Immature natural killer cell (primary cell): Measurements from ENCODE around the gene PLEKHO2. TPM values are rescaled to one million over a fixed set of nuclear protein-coding genes. Genes with fewer than 3 reads are reported as not detected.

Experiments used
- DNase-seq, 3 donors: peaks; one replicate each; pipeline ENCODE4 v3.0.0; 2022; ENCODE audit warnings: mixed read lengths in 1 of 3
- H3K27ac Mint-ChIP-seq, 6 donors: one replicate each; pipeline ENCODE4 v1.8.0; 2020; ENCODE audit warnings: mixed read lengths in 6 of 6, mild to moderate bottlenecking in 5 of 6, inconsistent platforms in 4 of 6, moderate library complexity in 3 of 6
- H3K27me3 Mint-ChIP-seq, 3 donors: one replicate each; pipeline ENCODE4 v1.8.0; 2020 to 2021; ENCODE audit warnings: low read depth in 3 of 3, mild to moderate bottlenecking in 3 of 3, mixed read lengths in 3 of 3, moderate library complexity in 3 of 3, inconsistent platforms in 1 of 3
- H3K36me3 Mint-ChIP-seq, 3 donors: one replicate each; pipeline ENCODE4 v1.8.0; 2020; ENCODE audit warnings: mixed read lengths in 3 of 3, inconsistent platforms in 2 of 3, mild to moderate bottlenecking in 2 of 3
- H3K4me1 Mint-ChIP-seq, 2 donors: one replicate each; pipeline ENCODE4 v1.8.0; 2020; ENCODE audit warnings: inconsistent platforms in 2 of 2, mild to moderate bottlenecking in 2 of 2, mixed read lengths in 2 of 2, moderate library complexity in 1 of 2
- H3K4me3 Mint-ChIP-seq, 5 donors: one replicate each; pipeline ENCODE4 v1.8.0; 2020; ENCODE audit warnings: mild to moderate bottlenecking in 5 of 5, mixed read lengths in 5 of 5, inconsistent platforms in 3 of 5, moderate library complexity in 3 of 5
- H3K9me3 Mint-ChIP-seq, 6 donors: one replicate each; pipeline ENCODE4 v1.8.0; 2020; ENCODE audit warnings: mild to moderate bottlenecking in 6 of 6, mixed read lengths in 6 of 6, inconsistent platforms in 4 of 6, moderate library complexity in 3 of 6
- polyA plus RNA-seq, 3 donors: library from polyadenylated mRNA; unstranded; fragments of 300-500 nt; fragmentation: Illumina TruSeq; gene quantifications; one replicate each; pipeline ENCODE4 v1.2.3, GENCODE V29; 2021

PLEKHO2 gene
- polyA plus RNA-seq, 3 donors from 2014 or later = 37.1 to 104 (median 49.3) TPM

DNA sequence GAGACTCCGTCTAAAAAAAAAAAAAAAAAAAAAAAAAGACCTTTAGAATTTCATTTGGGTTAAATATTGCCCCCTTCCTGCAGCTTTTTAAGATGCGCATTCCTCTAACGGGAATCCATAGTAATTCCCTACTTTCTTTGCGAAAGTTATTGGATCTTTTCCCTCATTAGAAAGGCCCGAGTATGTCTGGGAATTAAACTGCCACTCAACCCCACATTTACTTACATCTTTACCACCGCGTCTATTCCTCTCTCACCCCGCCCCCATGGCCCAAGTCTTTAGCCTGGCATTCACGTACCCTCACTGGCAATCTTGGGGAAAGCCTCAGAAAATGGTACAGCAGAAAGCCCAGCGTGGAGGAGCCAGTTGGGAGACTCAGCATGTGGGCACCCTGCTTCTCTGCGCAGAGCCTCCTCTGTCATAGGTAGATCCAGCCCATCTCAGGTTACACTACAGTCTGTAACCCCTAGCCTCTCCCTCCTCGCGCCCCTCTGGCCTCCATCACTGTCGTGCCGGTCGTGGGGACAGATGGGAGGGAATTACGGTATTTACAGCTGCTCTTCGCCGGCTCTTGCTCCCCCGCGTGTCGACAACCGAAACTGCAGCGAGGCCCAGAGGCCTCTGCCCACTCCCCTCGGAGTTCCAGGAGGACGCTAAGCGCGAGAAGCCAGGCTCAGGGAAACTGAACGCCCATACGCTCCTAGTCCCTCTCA, 63.6 kb downstream of the PLEKHO2 start:
- Mint-ChIP-seq H3K27me3 (peaks cover 2 to 11% (median 8%) of the 10 kb centered on the region in 3 donors), H3K4me3 (peak overlapping the region; percentile 67 to 83 (median 78)), H3K4me1 (peaks cover 40 to 47% of the 10 kb centered on the region in 2 donors), H3K9me3 (peaks cover 0 to 3% (median 0%) of the 10 kb centered on the region in 6 donors), H3K27ac (peak overlapping the region; percentile 14 to 81 (median 50)), H3K36me3 (peaks cover 0 to 9% (median 0%) of the 10 kb centered on the region in 3 donors)
- DNase-seq = peak; percentile 72 to 78 (median 77)

- Mint-ChIP-seq H3K4me1 (peaks cover 38 to 45% of the 10 kb centered on the region in 2 donors), H3K9me3 (peaks cover 0 to 2% (median 0%) of the 10 kb centered on the region in 6 donors), H3K4me3 (peak overlapping the region in 1 of 5 donors; percentile 82), H3K36me3 (peaks cover 0 to 8% (median 0%) of the 10 kb centered on the region in 3 donors), H3K27ac (peak overlapping the region in 1 of 6 donors; percentile 37), H3K27me3 (peaks cover 4 to 11% (median 7%) of the 10 kb centered on the region in 3 donors)
- DNase-seq = no peak
These were observed 64.2 kb downstream of the PLEKHO2 start for GRCh38 chr15:64905941-64906340.

GRCh38 chr15:64906402-64906801, 64.7 kb downstream of the PLEKHO2 start:
- no peak overlapping the region for H3K27ac Mint-ChIP-seq
- no peaks in the 10 kb centered on the region for H3K9me3 Mint-ChIP-seq
- no peak overlapping the region for H3K4me3 Mint-ChIP-seq
- H3K27me3 Mint-ChIP-seq = peaks cover 4 to 11% (median 5%) of the 10 kb centered on the region in 3 donors
- DNase-seq = no peak
- H3K36me3 Mint-ChIP-seq = peaks cover 0 to 5% (median 0%) of the 10 kb centered on the region in 3 donors
- peaks cover 40 to 48% of the 10 kb centered on the region in 2 donors for H3K4me1 Mint-ChIP-seq

DNA sequence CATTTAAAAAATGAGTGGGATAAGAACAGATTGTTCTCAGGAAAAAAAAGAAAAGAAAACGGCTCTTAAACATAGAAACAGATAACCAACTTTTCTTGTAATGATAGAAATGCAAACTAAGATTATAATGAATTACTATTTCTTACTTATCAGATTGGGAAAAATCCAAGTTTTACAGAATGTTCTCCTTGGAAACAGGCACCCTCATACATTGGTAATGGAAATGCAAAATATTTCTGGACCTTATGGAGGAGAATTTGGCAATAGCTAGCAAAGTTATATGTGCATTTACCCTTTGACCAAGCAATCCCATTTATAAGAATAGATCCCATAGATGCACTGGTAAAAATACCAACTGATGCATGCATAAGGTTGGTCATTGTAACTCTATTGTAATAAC, 66.3 kb downstream of the PLEKHO2 start:
- no peak for DNase-seq
- Mint-ChIP-seq H3K4me1 (peaks cover 34% of the 10 kb centered on the region in 2 donors), H3K36me3 (peaks cover 0 to 5% (median 0%) of the 10 kb centered on the region in 3 donors), H3K27me3 (peaks cover 2 to 11% (median 4%) of the 10 kb centered on the region in 3 donors), H3K27ac (no peak overlapping the region), H3K9me3 (no peaks in the 10 kb centered on the region), H3K4me3 (no peak overlapping the region)

DNA sequence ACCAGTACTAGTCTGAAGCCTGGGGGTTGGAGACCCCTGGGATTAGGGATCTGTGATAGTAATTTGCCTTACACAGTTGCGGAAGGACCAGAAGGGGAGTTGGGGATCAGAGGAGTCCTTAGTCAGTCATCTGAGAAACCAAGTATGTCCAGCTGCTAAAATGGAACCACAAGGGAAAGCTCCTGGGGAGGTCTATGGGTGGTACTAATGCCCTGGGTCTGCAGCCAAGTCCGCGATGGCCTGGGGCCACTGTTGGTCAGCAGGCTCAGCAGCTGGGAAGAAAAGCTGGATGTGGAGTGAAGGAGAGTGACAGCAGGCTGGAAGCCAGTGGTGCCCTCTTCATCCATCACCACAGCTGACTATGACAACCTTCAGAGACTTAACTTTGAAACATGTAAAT, 67.8 kb downstream of the PLEKHO2 start:
- H3K4me1 Mint-ChIP-seq = peaks cover 20 to 21% of the 10 kb centered on the region in 2 donors
- no peaks in the 10 kb centered on the region for H3K9me3 Mint-ChIP-seq
- H3K27ac Mint-ChIP-seq = no peak overlapping the region
- no peak overlapping the region for H3K4me3 Mint-ChIP-seq
- H3K27me3 Mint-ChIP-seq = peaks cover 2 to 11% (median 2%) of the 10 kb centered on the region in 3 donors
- no peak for DNase-seq
- H3K36me3 Mint-ChIP-seq = peaks cover 0 to 5% (median under 1%) of the 10 kb centered on the region in 3 donors

GRCh38 chr15:64911311-64912186, 69.8 kb downstream of the PLEKHO2 start, which contains the start of gene ANKDD1A:
TSS of gene ANKDD1A (plus strand) at chr15:64911902. CDS start at chr15:64911931, 29 bp downstream.
- H3K36me3 Mint-ChIP-seq = peaks cover 0 to 3% (median 0%) of the 10 kb centered on the region in 3 donors
- H3K4me1 Mint-ChIP-seq = peaks cover 8 to 12% of the 10 kb centered on the region in 2 donors
- peaks cover 2 to 5% (median 2%) of the 10 kb centered on the region in 3 donors for H3K27me3 Mint-ChIP-seq
- DNase-seq = peak; percentile 34 to 43 (median 43)
- peak within 1 kb of the TSS in 1 of 6 donors; percentile 45 for H3K27ac Mint-ChIP-seq
- H3K4me3 Mint-ChIP-seq = peak within 1 kb of the TSS; percentile 62 to 77 (median 72)
- H3K9me3 Mint-ChIP-seq = no peaks in the 10 kb centered on the region

DNA sequence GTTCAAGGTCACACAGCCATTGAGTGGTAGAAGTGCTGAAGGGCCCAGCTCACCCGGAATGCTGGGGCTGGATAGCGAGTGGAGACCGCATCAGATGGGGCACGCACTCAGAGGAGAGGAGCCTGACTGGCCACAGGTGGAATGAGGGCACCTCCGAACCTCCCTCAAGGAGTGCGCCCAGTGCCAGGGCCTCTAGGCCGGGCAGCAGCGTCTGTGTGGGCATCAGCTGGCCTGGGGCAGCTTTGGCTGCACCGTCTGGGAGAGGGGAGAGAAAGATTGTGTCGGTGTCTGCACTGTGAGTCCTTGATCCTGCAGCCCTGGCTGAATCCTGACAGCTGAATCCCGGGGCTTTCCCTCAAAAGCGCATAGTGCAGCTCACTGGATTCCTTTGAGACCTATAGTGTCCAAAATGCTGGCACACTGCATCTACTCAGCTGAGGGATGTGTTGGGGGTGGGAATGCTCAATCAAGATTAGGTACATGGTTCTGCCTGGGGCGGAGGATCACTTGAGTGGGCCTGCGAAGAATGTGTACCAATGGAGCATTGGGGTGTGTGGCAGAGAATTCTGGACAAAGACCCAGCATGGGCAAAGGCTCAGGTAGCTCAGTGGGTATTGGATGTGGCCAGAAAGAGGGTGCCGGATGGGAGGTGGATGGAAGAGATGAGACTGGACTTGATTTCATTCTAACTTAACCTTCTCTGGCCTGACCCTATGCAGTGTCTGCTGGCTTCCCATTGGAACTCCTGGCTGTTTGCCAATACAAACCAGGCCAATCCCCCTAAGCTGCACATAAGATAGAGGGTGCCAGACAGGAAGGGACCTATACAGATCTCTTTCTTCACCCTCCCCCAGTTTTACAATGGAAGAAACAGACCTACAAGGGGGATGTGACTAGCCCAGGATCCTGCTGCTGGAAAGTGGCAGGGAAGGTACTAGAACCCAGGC, 70.9 kb downstream of the PLEKHO2 start:
- Mint-ChIP-seq H3K27ac (no peak overlapping the region), H3K4me1 (peaks cover 8 to 12% of the 10 kb centered on the region in 2 donors), H3K4me3 (peak overlapping the region; percentile 33 to 64 (median 55)), H3K27me3 (peaks cover 2 to 5% (median 2%) of the 10 kb centered on the region in 3 donors), H3K36me3 (peaks cover 0 to 3% (median 0%) of the 10 kb centered on the region in 3 donors), H3K9me3 (no peaks in the 10 kb centered on the region)
- no peak for DNase-seq

DNA sequence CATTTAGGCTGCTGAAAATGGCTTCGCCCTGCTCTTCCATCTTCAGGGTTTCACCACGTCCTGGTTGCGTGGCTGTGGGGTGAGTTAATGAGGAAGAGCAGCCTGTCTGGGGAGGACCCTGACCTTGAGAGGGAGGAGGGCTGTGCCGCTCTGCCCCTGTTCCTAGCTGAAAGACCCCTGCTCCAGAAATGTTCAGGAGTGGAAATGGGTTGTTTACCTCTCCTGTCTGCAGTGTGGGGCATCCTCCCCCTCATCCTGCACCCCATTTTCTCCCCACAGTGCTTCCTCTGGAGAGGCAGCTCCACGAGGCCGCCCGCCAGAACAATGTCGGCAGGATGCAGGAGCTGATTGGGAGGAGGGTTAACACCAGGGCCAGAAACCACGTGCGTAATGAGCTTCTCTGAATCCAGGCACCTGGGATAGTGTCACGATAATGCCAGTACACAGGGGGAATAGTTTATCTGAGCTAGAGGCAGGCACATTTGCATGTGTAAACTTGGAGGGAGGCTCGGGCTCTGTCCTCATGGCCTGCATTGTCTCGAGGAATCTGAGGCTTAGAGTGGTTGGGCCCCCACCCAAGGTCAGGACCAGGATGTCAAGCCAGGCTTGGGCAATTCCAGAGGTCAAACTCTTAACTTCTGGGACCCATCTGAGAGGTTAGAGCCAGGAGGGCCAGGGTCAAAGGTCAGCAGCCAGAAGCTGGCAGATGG, 74.0 kb downstream of the PLEKHO2 start:
- Mint-ChIP-seq H3K4me3 (no peak overlapping the region), H3K27me3 (peaks cover 0 to 7% (median 2%) of the 10 kb centered on the region in 3 donors), H3K9me3 (no peaks in the 10 kb centered on the region), H3K4me1 (peaks cover 8 to 12% of the 10 kb centered on the region in 2 donors), H3K27ac (peak overlapping the region in 1 of 6 donors; percentile 49), H3K36me3 (peaks cover 0 to 3% (median 0%) of the 10 kb centered on the region in 3 donors)
- DNase-seq = no peak

DNA sequence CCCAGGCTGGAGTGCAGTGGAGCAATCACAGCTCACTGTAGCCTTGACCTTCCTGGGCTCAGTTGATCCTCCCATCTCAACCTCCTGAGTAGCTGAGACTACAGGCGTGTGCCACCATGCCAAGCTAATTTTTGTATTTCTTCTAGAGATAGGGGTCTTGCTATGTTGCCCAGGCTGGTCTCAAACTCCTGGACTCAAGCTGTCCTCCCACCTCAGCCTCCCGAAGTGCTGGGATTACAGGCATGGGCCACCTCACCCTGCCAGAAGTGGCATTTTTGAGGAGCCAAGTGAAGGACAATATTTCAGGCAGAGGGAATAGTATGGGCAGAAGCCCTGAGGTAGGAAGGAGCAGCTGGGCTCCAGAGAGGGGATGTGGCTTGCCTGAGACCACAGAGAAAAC, 74.7 kb downstream of the PLEKHO2 start:
- Mint-ChIP-seq H3K9me3 (no peaks in the 10 kb centered on the region), H3K27ac (no peak overlapping the region), H3K27me3 (peaks cover 0 to 7% (median 0%) of the 10 kb centered on the region in 3 donors), H3K36me3 (peaks cover 0 to 3% (median 0%) of the 10 kb centered on the region in 3 donors), H3K4me1 (peaks cover 2 to 9% of the 10 kb centered on the region in 2 donors), H3K4me3 (no peak overlapping the region)
- DNase-seq = no peak

- H3K4me3 Mint-ChIP-seq = no peak overlapping the region
- no peaks in the 10 kb centered on the region for H3K9me3 Mint-ChIP-seq
These were observed 75.5 kb downstream of the PLEKHO2 start for GRCh38 chr15:64917211-64917610.

More at GRCh38 chr15:64917211-64917610, 75.5 kb downstream of the PLEKHO2 start:
- Mint-ChIP-seq H3K27me3 (peaks cover 0 to 7% (median 0%) of the 10 kb centered on the region in 3 donors), H3K36me3 (peaks cover 0 to 3% (median 0%) of the 10 kb centered on the region in 3 donors), H3K27ac (no peak overlapping the region), H3K4me1 (peaks cover 0 to 6% of the 10 kb centered on the region in 2 donors)
- no peak for DNase-seq
